Right ventricle myocardium inferior (tissue), 1 donor: Measurements from ENCODE around the gene KCTD6. TPM values are rescaled to one million over a fixed set of nuclear protein-coding genes. Genes with fewer than 3 reads are reported as not detected.

Experiments
- ATAC-seq: fragments of 200-7000 bp; cut with Tn5 transposase; one replicate; pipeline ENCODE4 v1.9.1; 2020; ENCODE audit warnings: mild to moderate bottlenecking, moderate library complexity
- DNase-seq: peaks from one replicate; pipeline ENCODE4 v3.0.0; 2021; ENCODE audit errors: missing footprints
- intact Hi-C: fragments of 100-400 bp; cut with DNase I; formaldehyde crosslinking; loops from one replicate; pipeline ENCODE4 v1.11.0; 2022
- long read RNA-seq: library from polyadenylated mRNA; unstranded; transcript quantifications from one replicate; pipeline ENCODE4 v2.0.0, GENCODE V29; 2021
- total RNA-seq: library from RNA; stranded (reverse); fragmentation: NEBNext Ultra II Directional; extraction: Animal tissue kit (Norgen Biotek cat#: 25700); gene quantifications from one replicate; pipeline ENCODE4 v1.2.1, GENCODE V29; 2021
- donor health status: DM: no; HTN: yes; CAD: no; lungs with severe emphysema.

The KCTD6 gene
- total RNA-seq = 11.3 TPM
- long read RNA-seq, partial matches to known transcripts = 2 of 6 reads
- long read RNA-seq, other reads (novel, unspliced or antisense) = 0 of 6 reads

- peak; percentile 97 for ATAC-seq
- peak; percentile 96 for DNase-seq
- intact Hi-C loops = loop anchor here (2.0 to 5.0 kb wide), 4 partner anchors 29 to 184 kb away; partner anchors contain the start of genes HTD2, PDHB, PXK and RPP14
These were observed at the start of gene KCTD6 for GRCh38 chr3:58491506-58492402. Gene KCTD6, plus strand, starts transcription at chr3:58492096. Its CDS starts 6,660 bp downstream, at chr3:58498756.

- intact Hi-C loops = no loop called here
- ATAC-seq (no peak), DNase-seq (no peak)
These were observed 39.7 kb upstream of the KCTD6 start for GRCh38 chr3:58452176-58452575.

GRCh38 chr3:58459160-58459559, 32.7 kb upstream of the KCTD6 start:
- DNase-seq = no peak
- intact Hi-C loops = no loop called here
- no peak for ATAC-seq

- DNase-seq (no peak), ATAC-seq (no peak)
- intact Hi-C loops = loop anchor here (2.0 kb wide), 2 partner anchors 28 to 70 kb away; no protein-coding TSS in a partner anchor
These were observed 29.1 kb upstream of the KCTD6 start for GRCh38 chr3:58462829-58463180.

GRCh38 chr3:58463181-58463941, 28.5 kb upstream of the KCTD6 start:
- intact Hi-C loops = loop anchor here (2.0 kb wide), 2 partner anchors 27 to 69 kb away; no protein-coding TSS in a partner anchor
- DNase-seq (peak; percentile 79), ATAC-seq (peak; percentile 90)

GRCh38 chr3:58463942-58464271, 28.0 kb upstream of the KCTD6 start:
- ATAC-seq = no peak
- DNase-seq = no peak
- intact Hi-C loops = loop anchor here (2.0 kb wide), 2 partner anchors 27 to 69 kb away; no protein-coding TSS in a partner anchor

- ATAC-seq (no peak), DNase-seq (no peak)
- intact Hi-C loops = no loop called here
These were observed 27.0 kb upstream of the KCTD6 start for GRCh38 chr3:58464866-58465265.

- intact Hi-C loops = no loop called here
- ATAC-seq = no peak
- DNase-seq = no peak
These were observed 24.9 kb upstream of the KCTD6 start for GRCh38 chr3:58466899-58467563.

- DNase-seq (no peak), ATAC-seq (no peak)
- intact Hi-C loops = no loop called here
These were observed 22.8 kb upstream of the KCTD6 start for GRCh38 chr3:58469096-58469495.

GRCh38 chr3:58470363-58471024, 21.4 kb upstream of the KCTD6 start:
- intact Hi-C loops = no loop called here
- no peak for DNase-seq
- ATAC-seq = no peak

GRCh38 chr3:58471025-58471887, 20.6 kb upstream of the KCTD6 start:
- intact Hi-C loops = no loop called here
- DNase-seq (no peak), ATAC-seq (peak; percentile 40)

GRCh38 chr3:58473275-58473674, 18.6 kb upstream of the KCTD6 start:
- DNase-seq = no peak
- ATAC-seq = no peak
- intact Hi-C loops = no loop called here

GRCh38 chr3:58474348-58474911, 17.5 kb upstream of the KCTD6 start:
- no peak for DNase-seq
- peak; percentile 45 for ATAC-seq
- intact Hi-C loops = no loop called here

GRCh38 chr3:58474967-58475578, 16.8 kb upstream of the KCTD6 start:
- ATAC-seq (no peak), DNase-seq (no peak)
- intact Hi-C loops = no loop called here

- DNase-seq (no peak), ATAC-seq (no peak)
- intact Hi-C loops = no loop called here
These were observed 13.1 kb upstream of the KCTD6 start for GRCh38 chr3:58478781-58479180.

GRCh38 chr3:58480309-58480708, 11.6 kb upstream of the KCTD6 start:
- ATAC-seq (no peak), DNase-seq (no peak)
- intact Hi-C loops = no loop called here
